Measurements from ENCODE around the gene ADSL. TPM values are rescaled to one million over a fixed set of nuclear protein-coding genes. Genes with fewer than 3 reads are reported as not detected.

Gene ADSL
- total RNA-seq, 1 experiment from 2014 or later, result 120 TPM

- POLR2A ChIA-PET, result no interaction called here
- H3K27ac Mint-ChIP-seq (ENCODE audit: unreplicated experiment), result no peak overlapping the region
- TF ChIP-seq CTCF (IDR thresholded peaks at IDR 0.05; ENCODE audit: insufficient read depth in 1 of 2, low read depth in 1 of 2, low read length in 1 of 2, severe bottlenecking in 1 of 2, unreplicated experiment in 1 of 2), result no peak
Measured at GRCh38 chr22:40385036-40385782, 38.9 kb downstream of the ADSL start.

GRCh38 chr22:40387746-40388145 lies 41.4 kb downstream of the ADSL start:
- Mint-ChIP-seq H3K36me3 (ENCODE audit: insufficient read depth, unreplicated experiment) (no peaks in the 10 kb centered on the region), H3K4me3 (ENCODE audit: unreplicated experiment) (peak overlapping the region; percentile 27), H3K27ac (ENCODE audit: unreplicated experiment) (peak overlapping the region; percentile 67), H3K4me1 (ENCODE audit: low read depth, unreplicated experiment) (peaks cover 20% of the 10 kb centered on the region), H3K27me3 (ENCODE audit: insufficient read depth, unreplicated experiment) (no peaks in the 10 kb centered on the region), H3K9me3 (ENCODE audit: unreplicated experiment) (no peaks in the 10 kb centered on the region)
- ChIA-PET CTCF (no interaction called here), POLR2A (interaction anchor here (0.5 kb wide), 1 partner anchor 33 kb away, joined by 3 read pairs; no protein-coding TSS in a partner anchor)
- H3K9me3 ChIP-seq, result no peaks in the 10 kb centered on the region
- H3K36me3 ChIP-seq (ENCODE audit: control insufficient read depth, insufficient read depth, low read length), result no peaks in the 10 kb centered on the region
- no peaks in the 10 kb centered on the region for H3K27me3 ChIP-seq (replicated peaks; ENCODE audit: control insufficient read depth, insufficient read depth, low read length)
- H3K4me1 ChIP-seq, result peaks cover 15% of the 10 kb centered on the region; the same call in 1 of the 2 replicates
- BruUV-seq (replicated peaks), result no TSS peak
- no peak for TF ChIP-seq CTCF (IDR thresholded peaks at IDR 0.05; ENCODE audit: insufficient read depth in 1 of 2, low read depth in 1 of 2, low read length in 1 of 2, severe bottlenecking in 1 of 2, unreplicated experiment in 1 of 2)
- DNase-seq, result no peak
- intact Hi-C loops (cut with micrococcal nuclease; ENCODE audit: unreplicated experiment), result no loop called here
- H3K4me3 ChIP-seq (ENCODE audit: low read depth, low read length), result no peak overlapping the region

More at GRCh38 chr22:40385036-40385782, 38.9 kb downstream of the ADSL start:
- Histone ChIP-seq H3K36me3 (ENCODE audit: control insufficient read depth, insufficient read depth, low read length) (no peaks in the 10 kb centered on the region), H3K4me1 (peaks cover 15% of the 10 kb centered on the region; the same call in 1 of the 2 replicates), H3K27me3 (replicated peaks; ENCODE audit: control insufficient read depth, insufficient read depth, low read length) (no peaks in the 10 kb centered on the region), H3K9me3 (no peaks in the 10 kb centered on the region), H3K4me3 (ENCODE audit: low read depth, low read length) (no peak overlapping the region)
- Mint-ChIP-seq H3K27me3 (ENCODE audit: insufficient read depth, unreplicated experiment) (no peaks in the 10 kb centered on the region), H3K36me3 (ENCODE audit: insufficient read depth, unreplicated experiment) (no peaks in the 10 kb centered on the region), H3K4me1 (ENCODE audit: low read depth, unreplicated experiment) (peaks cover 20% of the 10 kb centered on the region), H3K4me3 (ENCODE audit: unreplicated experiment) (no peak overlapping the region), H3K9me3 (ENCODE audit: unreplicated experiment) (no peaks in the 10 kb centered on the region)
- CTCF ChIA-PET, result no interaction called here
- no peak for DNase-seq
- no TSS peak for BruUV-seq (replicated peaks)
- intact Hi-C loops (cut with micrococcal nuclease; ENCODE audit: unreplicated experiment), result no loop called here

- Mint-ChIP-seq H3K27me3 (ENCODE audit: insufficient read depth, unreplicated experiment) (no peaks in the 10 kb centered on the region), H3K36me3 (ENCODE audit: insufficient read depth, unreplicated experiment) (no peaks in the 10 kb centered on the region), H3K27ac (ENCODE audit: unreplicated experiment) (peak overlapping the region; percentile 67), H3K9me3 (ENCODE audit: unreplicated experiment) (no peaks in the 10 kb centered on the region), H3K4me1 (ENCODE audit: low read depth, unreplicated experiment) (peaks cover 20% of the 10 kb centered on the region), H3K4me3 (ENCODE audit: unreplicated experiment) (no peak overlapping the region)
- Histone ChIP-seq H3K36me3 (ENCODE audit: control insufficient read depth, insufficient read depth, low read length) (no peaks in the 10 kb centered on the region), H3K4me1 (peaks cover 15% of the 10 kb centered on the region; the same call in 1 of the 2 replicates), H3K4me3 (ENCODE audit: low read depth, low read length) (no peak overlapping the region), H3K27me3 (replicated peaks; ENCODE audit: control insufficient read depth, insufficient read depth, low read length) (no peaks in the 10 kb centered on the region), H3K9me3 (no peaks in the 10 kb centered on the region)
- DNase-seq, result no peak
- no TSS peak for BruUV-seq (replicated peaks)
- intact Hi-C loops (cut with micrococcal nuclease; ENCODE audit: unreplicated experiment), result no loop called here
- CTCF ChIA-PET, result no interaction called here
- no peak for TF ChIP-seq CTCF (IDR thresholded peaks at IDR 0.05; ENCODE audit: insufficient read depth in 1 of 2, low read depth in 1 of 2, low read length in 1 of 2, severe bottlenecking in 1 of 2, unreplicated experiment in 1 of 2)
- POLR2A ChIA-PET, result no interaction called here
Measured at GRCh38 chr22:40388231-40388630, 41.9 kb downstream of the ADSL start.
